T-helper 2 cell treated with Interferon-gamma antibody and Interleukin-4, amounts not matched to agents 100 ng/mL and 5 ng/mL, for 36 hours (primary cell): ENCODE results near the gene TBRG4. TPM values are rescaled to one million over a fixed set of nuclear protein-coding genes. Genes with fewer than 3 reads are reported as not detected.

ENCODE experiments used
- intact Hi-C: fragments of 100-400 bp; cut with micrococcal nuclease; formaldehyde crosslinking; loops from one replicate; pipeline ENCODE4 v1.15.1; 2023
- total RNA-seq: library from RNA; stranded (reverse); gene quantifications from 2 replicates; pipeline ENCODE4 v1.2.3, GENCODE V29; 2022

The TBRG4 gene
- total RNA-seq, 1 donor from 2014 or later = 119 TPM

- intact Hi-C loops = no loop called here
Observed at GRCh38 chr7:45061806-45062425, 49.6 kb downstream of the TBRG4 start.

- intact Hi-C loops = no loop called here
Observed at GRCh38 chr7:45061352-45061751, 50.1 kb downstream of the TBRG4 start.

GRCh38 chr7:45060295-45060694, 51.2 kb downstream of the TBRG4 start:
- intact Hi-C loops = no loop called here

GRCh38 chr7:45057878-45058277, 53.6 kb downstream of the TBRG4 start:
- intact Hi-C loops = no loop called here

GRCh38 chr7:45055594-45056219, 55.8 kb downstream of the TBRG4 start:
- intact Hi-C loops = no loop called here

GRCh38 chr7:45055016-45055415, 56.5 kb downstream of the TBRG4 start:
- intact Hi-C loops = no loop called here

- intact Hi-C loops = no loop called here
Observed at GRCh38 chr7:45054442-45054841, 57.1 kb downstream of the TBRG4 start.

- intact Hi-C loops = no loop called here
Observed at GRCh38 chr7:45053941-45054340, 57.6 kb downstream of the TBRG4 start.

- intact Hi-C loops = no loop called here
Observed at GRCh38 chr7:45053401-45053800, 58.1 kb downstream of the TBRG4 start.

- intact Hi-C loops = no loop called here
Observed at GRCh38 chr7:45052011-45052410, 59.5 kb downstream of the TBRG4 start.

- intact Hi-C loops = no loop called here
Observed at GRCh38 chr7:45050198-45050597, 61.3 kb downstream of the TBRG4 start.

Other genes with a start within 250 kb of the TBRG4 start
- 25.9 and 26.6 TPM in 2 replicates for gene PURB, start 226.2 kb downstream of the TBRG4 start, total RNA-seq
- 533 and 534 TPM in 2 replicates for gene MYO1G, start 132.7 kb downstream of the TBRG4 start, total RNA-seq
- gene CCM2, start 111.5 kb downstream of the TBRG4 start, total RNA-seq = 122 and 127 TPM in 2 replicates
- 0.02 TPM in 1 of 2 replicates, not detected in the other for gene NACAD, start 22.7 kb downstream of the TBRG4 start, total RNA-seq
- gene RAMP3, start 46.1 kb upstream of the TBRG4 start, total RNA-seq = not detected in 2 replicates